NT2/D1 (cell line): ENCODE data around the gene FOXC1.

Experiments
- DNase-seq: peaks from one replicate; pipeline ENCODE4 v3.0.0-alpha.2; 2011; ENCODE audit warnings: low read depth, low spot score
- H3K27me3 ChIP-seq: 2 replicates; pipeline ENCODE4 v1.6.0; 2011; ENCODE audit warnings: mild to moderate bottlenecking; ENCODE audit not compliant: insufficient read length, insufficient read depth
- H3K36me3 ChIP-seq: 2 replicates; pipeline ENCODE4 v1.6.1; 2011; ENCODE audit warnings: mild to moderate bottlenecking, low read length, mixed read lengths; ENCODE audit not compliant: insufficient read depth, insufficient read length
- H3K4me1 ChIP-seq: 2 replicates; pipeline ENCODE4 v1.5.1; 2011; ENCODE audit not compliant: insufficient read depth, insufficient read length
- H3K4me3 ChIP-seq: 2 replicates; pipeline ENCODE4 v1.5.1; 2011; ENCODE audit warnings: low read depth; ENCODE audit not compliant: insufficient read length
- H3K9ac ChIP-seq: 2 replicates; pipeline ENCODE4 v1.6.0; 2011; ENCODE audit warnings: low read depth; ENCODE audit not compliant: insufficient read length
- H3K9me3 ChIP-seq: 2 replicates; pipeline ENCODE4 v1.5.1; 2011; ENCODE audit warnings: mild to moderate bottlenecking, low read length; ENCODE audit not compliant: insufficient read depth
- SUZ12 ChIP-seq: IDR thresholded peaks from 2 replicates; pipeline ENCODE4 v1.6.1; 2011; ENCODE audit not compliant: insufficient read length, insufficient read depth; ENCODE audit errors: extremely low read depth
- YY1 ChIP-seq: IDR thresholded peaks from 2 replicates; pipeline ENCODE4 v1.6.1; 2011; ENCODE audit not compliant: insufficient read length, insufficient read depth
- ZNF274 ChIP-seq: IDR thresholded peaks from 2 replicates; pipeline ENCODE4 v1.6.1; 2011; ENCODE audit warnings: mild to moderate bottlenecking, low read depth, low read length

FOXC1 gene

DNA sequence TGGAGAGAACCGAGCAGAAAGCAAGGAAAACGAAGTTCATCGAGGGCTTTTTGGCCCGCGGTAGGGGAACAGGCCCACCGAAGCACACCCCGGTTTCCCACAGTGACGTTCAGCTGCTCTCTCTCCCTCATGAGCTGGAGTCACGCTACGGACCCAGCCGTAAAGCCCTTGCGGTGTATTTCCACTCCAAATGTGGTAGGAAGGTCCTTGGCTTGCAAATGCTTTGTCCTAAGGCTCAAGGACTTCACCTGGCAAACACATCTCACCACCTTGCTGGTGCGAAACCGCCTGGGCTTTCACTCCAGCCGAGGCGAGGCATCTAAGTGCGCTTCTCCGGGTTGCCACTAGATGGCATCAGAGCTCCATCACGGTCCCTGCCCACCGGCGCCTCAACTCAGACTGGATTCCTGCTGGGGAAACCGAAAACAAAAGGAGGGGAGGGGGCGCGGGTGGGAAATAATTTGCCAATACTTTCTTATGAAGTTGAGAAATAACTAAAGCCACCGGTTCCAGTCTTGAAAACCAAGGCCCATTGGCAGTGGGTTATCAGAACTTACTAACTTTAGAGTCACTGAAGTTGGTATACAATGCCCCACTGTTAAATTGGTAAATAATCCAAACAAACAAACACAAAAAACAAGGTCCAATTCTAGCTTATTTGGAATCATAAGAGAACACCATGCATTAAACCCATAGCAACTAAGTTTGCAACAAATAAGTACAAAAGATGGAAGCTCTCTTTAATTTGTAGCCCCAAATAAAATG is 13.4 kb upstream of the FOXC1 start:
- Histone ChIP-seq H3K9ac (no peak overlapping the region), H3K36me3 (no peaks in the 10 kb centered on the region), H3K9me3 (no peaks in the 10 kb centered on the region), H3K4me1 (peaks cover 3% of the 10 kb centered on the region), H3K4me3 (no peak overlapping the region), H3K27me3 (peaks cover 6% of the 10 kb centered on the region)
- TF ChIP-seq YY1: no peak
- TF ChIP-seq ZNF274: no peak
- TF ChIP-seq SUZ12: no peak
- DNase-seq: no peak

DNA sequence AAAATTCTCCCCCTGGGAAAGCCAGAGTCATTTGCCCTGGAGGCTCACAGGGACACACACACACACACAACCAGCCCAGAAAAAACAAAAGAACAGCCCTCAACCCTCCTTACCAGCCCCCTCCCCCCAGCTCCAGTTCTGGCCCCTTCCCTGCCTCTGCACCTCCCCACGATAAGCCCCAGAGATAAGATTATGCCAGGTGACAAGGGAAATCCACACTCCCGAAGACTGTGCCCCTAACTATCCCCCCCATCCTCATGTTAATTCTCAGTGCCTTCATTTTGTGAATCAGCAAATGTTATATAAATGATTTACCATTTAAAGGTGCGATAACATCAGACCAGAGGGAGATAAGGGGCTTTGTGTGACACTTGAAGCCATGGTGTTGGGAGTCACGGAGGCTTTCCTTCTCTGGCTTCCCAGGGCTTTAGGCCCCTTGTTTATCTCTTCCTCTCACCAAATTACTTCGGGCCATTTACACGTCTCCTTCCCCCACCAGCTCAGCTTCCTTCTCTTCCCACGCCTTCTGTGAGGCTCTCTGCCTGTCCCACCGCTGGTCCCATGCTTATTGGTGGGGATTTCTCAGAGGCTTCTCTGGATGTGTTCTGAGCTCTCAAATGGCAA is 12.5 kb upstream of the FOXC1 start:
- TF ChIP-seq ZNF274 (no peak), YY1 (no peak), SUZ12 (no peak)
- Histone ChIP-seq H3K27me3 (peaks cover 12% of the 10 kb centered on the region), H3K9me3 (no peaks in the 10 kb centered on the region), H3K36me3 (no peaks in the 10 kb centered on the region), H3K4me3 (no peak overlapping the region), H3K9ac (no peak overlapping the region), H3K4me1 (peaks cover 3% of the 10 kb centered on the region)
- DNase-seq: no peak

DNA sequence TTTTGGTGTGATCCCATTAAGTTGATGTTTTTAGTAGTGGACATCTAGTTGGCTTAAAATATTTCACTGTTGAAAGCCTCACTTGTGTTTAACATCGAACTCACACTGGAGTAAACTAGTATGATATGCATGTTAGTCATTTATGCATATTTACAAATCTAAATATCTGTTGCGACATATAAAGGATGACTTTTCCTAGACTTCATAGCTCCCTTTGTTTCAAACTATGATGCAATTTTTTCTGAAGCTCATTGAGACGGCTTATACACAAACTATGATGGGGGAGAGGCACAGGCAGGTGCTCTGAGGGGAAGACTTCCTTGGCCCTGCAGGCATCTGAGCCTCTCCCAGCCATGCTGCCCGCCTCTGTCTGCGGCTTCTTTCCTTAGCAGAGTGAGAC is 11.8 kb upstream of the FOXC1 start:
- no peak for DNase-seq
- no peak overlapping the region for H3K9ac ChIP-seq
- H3K4me3 ChIP-seq: no peak overlapping the region
- peaks cover 19% of the 10 kb centered on the region for H3K27me3 ChIP-seq
- H3K36me3 ChIP-seq: no peaks in the 10 kb centered on the region
- no peaks in the 10 kb centered on the region for H3K9me3 ChIP-seq
- no peak for TF ChIP-seq ZNF274
- no peak for TF ChIP-seq YY1
- no peak for TF ChIP-seq SUZ12
- peaks cover 3% of the 10 kb centered on the region for H3K4me1 ChIP-seq

DNA sequence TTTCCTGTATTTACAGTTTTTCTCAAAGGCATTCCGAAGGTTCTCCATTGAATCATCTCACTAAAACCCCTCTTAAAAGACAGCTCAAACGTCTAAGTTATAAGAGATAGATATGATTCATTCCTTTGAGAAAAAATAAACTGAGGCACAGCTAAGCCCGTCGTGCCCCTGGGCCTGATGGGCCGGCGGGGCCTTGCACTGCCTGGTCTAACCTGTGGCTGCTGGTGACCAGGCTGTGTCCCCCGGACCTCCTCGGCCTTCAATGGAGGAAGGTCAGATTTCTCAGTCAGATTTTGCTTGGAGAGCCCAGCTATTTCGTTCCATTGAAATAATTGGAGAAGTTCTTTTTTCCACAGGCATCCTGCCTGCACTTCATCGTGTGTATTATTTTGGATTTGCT is 11.3 kb upstream of the FOXC1 start:
- H3K36me3 ChIP-seq: no peaks in the 10 kb centered on the region
- H3K9me3 ChIP-seq: no peaks in the 10 kb centered on the region
- H3K9ac ChIP-seq: no peak overlapping the region
- no peak overlapping the region for H3K4me3 ChIP-seq
- DNase-seq: no peak
- TF ChIP-seq ZNF274 (no peak), SUZ12 (no peak), YY1 (no peak)
- peaks cover 24% of the 10 kb centered on the region for H3K27me3 ChIP-seq
- H3K4me1 ChIP-seq: peaks cover 3% of the 10 kb centered on the region

DNA sequence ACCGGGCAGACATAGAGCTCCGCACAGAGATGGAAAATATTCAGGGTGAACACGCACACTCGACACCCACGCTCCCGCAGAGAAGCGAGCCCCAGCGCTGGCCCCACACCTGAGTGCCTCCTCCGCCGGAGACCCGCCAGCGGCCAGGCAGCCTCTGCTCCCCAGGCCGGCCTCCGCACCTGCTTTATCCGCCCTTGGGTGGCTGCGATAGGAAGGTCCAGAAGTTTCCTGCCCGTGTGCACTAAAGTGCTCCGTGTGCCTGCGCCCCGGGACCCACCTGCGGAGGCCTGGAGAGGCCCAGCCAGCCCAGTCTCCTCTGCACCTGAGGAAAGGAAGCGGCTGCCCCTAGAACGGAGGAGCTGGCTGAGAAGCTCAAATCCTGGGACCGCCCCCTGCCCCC is 10.8 kb upstream of the FOXC1 start:
- Histone ChIP-seq H3K36me3 (no peaks in the 10 kb centered on the region), H3K9ac (no peak overlapping the region), H3K9me3 (no peaks in the 10 kb centered on the region), H3K4me3 (no peak overlapping the region), H3K4me1 (peaks cover 3% of the 10 kb centered on the region), H3K27me3 (peaks cover 29% of the 10 kb centered on the region)
- DNase-seq: no peak
- TF ChIP-seq SUZ12 (no peak), ZNF274 (no peak), YY1 (no peak)

DNA sequence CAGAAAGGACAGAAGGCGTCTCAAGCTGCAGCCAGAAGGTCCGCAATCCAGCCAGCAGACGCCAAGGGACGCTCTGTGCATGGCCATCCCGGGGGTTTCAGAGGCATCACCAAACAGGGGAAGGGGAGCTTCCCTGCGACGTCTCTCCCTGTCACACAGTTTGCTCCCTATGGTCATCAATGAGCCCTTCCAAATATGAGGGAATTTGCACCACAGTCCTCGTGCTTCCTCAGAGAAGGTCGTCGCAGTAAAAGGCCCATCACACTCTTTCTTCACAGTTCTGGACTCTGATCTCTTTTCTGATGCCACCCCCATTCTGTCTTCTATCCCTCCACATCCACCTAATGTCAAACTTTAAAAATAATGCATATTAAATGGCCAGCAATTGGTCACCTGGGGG is 10.2 kb upstream of the FOXC1 start:
- DNase-seq: no peak

DNA sequence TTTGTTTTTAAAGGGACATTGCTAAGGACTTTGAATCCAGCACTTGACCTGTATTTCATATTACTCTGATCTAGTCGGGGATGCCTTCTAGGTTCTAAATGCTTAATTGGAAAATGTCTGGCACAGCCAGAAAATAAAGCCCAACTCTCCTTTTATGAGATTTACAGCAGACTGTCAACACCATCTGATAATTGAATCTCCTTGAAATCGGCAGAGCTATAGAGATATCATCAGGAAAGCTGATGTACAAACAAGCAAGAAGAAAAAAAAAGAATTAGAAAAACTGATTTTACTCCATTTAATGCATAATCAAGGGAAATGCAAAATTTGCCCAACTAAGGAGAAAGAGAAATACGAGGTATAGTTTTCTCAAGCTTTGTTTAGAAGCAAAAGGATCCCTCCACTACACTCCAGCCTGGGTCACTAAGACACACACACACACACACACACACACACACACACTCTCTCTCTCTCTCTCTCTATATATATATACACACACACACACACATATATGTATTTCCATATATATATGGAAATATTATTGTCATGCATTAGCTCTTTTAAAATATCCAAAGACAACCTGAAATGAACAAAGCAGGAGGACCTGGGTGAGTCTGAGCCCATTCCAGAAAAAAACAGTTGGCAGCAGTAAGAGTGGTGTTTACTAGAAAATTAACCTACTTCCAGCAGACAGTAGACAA is 9.5 kb upstream of the FOXC1 start:
- Histone ChIP-seq H3K4me3 (no peak overlapping the region), H3K27me3 (peaks cover 42% of the 10 kb centered on the region), H3K4me1 (peaks cover 3% of the 10 kb centered on the region), H3K9ac (no peak overlapping the region), H3K9me3 (no peaks in the 10 kb centered on the region), H3K36me3 (no peaks in the 10 kb centered on the region)
- DNase-seq: no peak
- TF ChIP-seq YY1: no peak
- no peak for TF ChIP-seq ZNF274
- TF ChIP-seq SUZ12: no peak

More for the DNA sequence above, 10.2 kb upstream of the FOXC1 start:
- TF ChIP-seq YY1: no peak
- TF ChIP-seq SUZ12: no peak
- no peak for TF ChIP-seq ZNF274
- Histone ChIP-seq H3K36me3 (no peaks in the 10 kb centered on the region), H3K9ac (no peak overlapping the region), H3K9me3 (no peaks in the 10 kb centered on the region), H3K4me3 (no peak overlapping the region), H3K27me3 (peaks cover 34% of the 10 kb centered on the region), H3K4me1 (peaks cover 3% of the 10 kb centered on the region)
